ENCODE data around the gene PTPRO. TPM values are rescaled to one million over a fixed set of nuclear protein-coding genes. Genes with fewer than 3 reads are reported as not detected.

PTPRO gene
- total RNA-seq, 4 donors from 2014 or later: 1.2 to 4.1 (median 2.1) TPM

GRCh38 chr12:15629108-15629507, 306.8 kb downstream of the PTPRO start:
- Histone ChIP-seq H3K36me3 (peaks cover 0 to 15% (median 0%) of the 10 kb centered on the region in 3 donors), H3K4me3 (no peak overlapping the region), H3K4me1 (peaks cover 0 to 5% (median 0%) of the 10 kb centered on the region in 4 donors), H3K27ac (peak overlapping the region in 3 of 4 donors; percentile 18 to 71 (median 41)), H3K27me3 (no peaks in the 10 kb centered on the region), H3K9me3 (no peaks in the 10 kb centered on the region)
- TF ChIP-seq CTCF (IDR thresholded peaks at IDR 0.05): peak in 2 of 6 experiments; percentile 4 to 18
- TF ChIP-seq POLR2A (IDR thresholded peaks at IDR 0.05): no peak
- DNase-seq: peak in 1 of 3 donors; percentile 79

GRCh38 chr12:15629761-15630160, 307.5 kb downstream of the PTPRO start:
- Histone ChIP-seq H3K36me3 (peaks cover 0 to 12% (median 0%) of the 10 kb centered on the region in 3 donors), H3K4me1 (peaks cover 0 to 5% (median 0%) of the 10 kb centered on the region in 4 donors), H3K27ac (peak overlapping the region in 3 of 4 donors; percentile 41 to 71 (median 69)), H3K4me3 (no peak overlapping the region), H3K27me3 (no peaks in the 10 kb centered on the region), H3K9me3 (no peaks in the 10 kb centered on the region)
- DNase-seq: no peak
- TF ChIP-seq CTCF (IDR thresholded peaks at IDR 0.05) (no peak), POLR2A (IDR thresholded peaks at IDR 0.05) (no peak)

GRCh38 chr12:15631007-15631715, 308.9 kb downstream of the PTPRO start:
- TF ChIP-seq POLR2A (IDR thresholded peaks at IDR 0.05): no peak
- TF ChIP-seq CTCF (IDR thresholded peaks at IDR 0.05): no peak
- Histone ChIP-seq H3K4me3 (no peak overlapping the region), H3K36me3 (peaks cover 0 to 12% (median 0%) of the 10 kb centered on the region in 3 donors), H3K4me1 (peaks cover 0 to 5% (median 0%) of the 10 kb centered on the region in 4 donors), H3K27me3 (no peaks in the 10 kb centered on the region), H3K27ac (peak overlapping the region in 2 of 4 donors; percentile 69 to 71), H3K9me3 (no peaks in the 10 kb centered on the region)
- no peak for DNase-seq

- DNase-seq: no peak
- no peaks in the 10 kb centered on the region for H3K9me3 ChIP-seq
- no peak overlapping the region for H3K27ac ChIP-seq
- no peak overlapping the region for H3K4me3 ChIP-seq
- H3K4me1 ChIP-seq: peaks cover 0 to 5% (median 0%) of the 10 kb centered on the region in 4 donors
- TF ChIP-seq POLR2A (IDR thresholded peaks at IDR 0.05): no peak
- no peak for TF ChIP-seq CTCF (IDR thresholded peaks at IDR 0.05)
- H3K27me3 ChIP-seq: no peaks in the 10 kb centered on the region
- H3K36me3 ChIP-seq: peaks cover 0 to 9% (median 0%) of the 10 kb centered on the region in 3 donors
These were observed 310.4 kb downstream of the PTPRO start for GRCh38 chr12:15632708-15633107.

GRCh38 chr12:15633201-15633600, 310.9 kb downstream of the PTPRO start:
- Histone ChIP-seq H3K9me3 (no peaks in the 10 kb centered on the region), H3K27ac (no peak overlapping the region), H3K36me3 (peaks cover 0 to 9% (median 0%) of the 10 kb centered on the region in 3 donors), H3K27me3 (no peaks in the 10 kb centered on the region), H3K4me3 (no peak overlapping the region), H3K4me1 (peaks cover 0 to 5% (median 0%) of the 10 kb centered on the region in 4 donors)
- TF ChIP-seq POLR2A (IDR thresholded peaks at IDR 0.05) (no peak), CTCF (IDR thresholded peaks at IDR 0.05) (no peak)
- DNase-seq: no peak

All from Peyer's patch (tissue), 4 donors.